IMR-90 (cell line): ENCODE measurements around the gene PPIAL4G. TPM values are rescaled to one million over a fixed set of nuclear protein-coding genes. Genes with fewer than 3 reads are reported as not detected.
"Not testable (repeated sequence)": the region's sequence is repeated elsewhere in the genome, so short reads cannot be mapped to it uniquely, and the experiment has no call there.

ENCODE experiments used
- ATAC-seq: fragments of 200-7000 bp; cut with Tn5 transposase; 2 replicates; pipeline ENCODE4 v1.9.1; 2020; ENCODE audit warnings: low read depth, mild to moderate bottlenecking, moderate library complexity
- BruUV-seq: library from RNA; stranded (reverse); fragments of 400-500 nt; replicated peaks from 2 replicates; lab custom pipeline; 2021; lab: Mats Ljungman, UMichigan
- CTCF ChIA-PET: fragments of 300-600 bp; formaldehyde crosslinking; extraction: SDS; loops from one replicate; lab custom pipeline; 2021; ENCODE audit warnings: antibody characterized with exemption; lab: Yijun Ruan, JAX
- POLR2A ChIA-PET: fragments of 300-600 bp; sonication (Branson Sonifier 250); formaldehyde crosslinking; loops from one replicate; lab custom pipeline; 2022; ENCODE audit warnings: antibody characterized with exemption; ENCODE audit not compliant: unreplicated experiment; lab: Charles Lee
- DNase-seq: peaks from one replicate; pipeline ENCODE4 v3.0.0; 2013
- H2AFZ ChIP-seq: replicated peaks from 2 replicates; pipeline ENCODE3; 2013; ENCODE audit warnings: low read length, mild to moderate bottlenecking; ENCODE audit not compliant: poor library complexity
- H2AK5ac ChIP-seq: 2 replicates; pipeline ENCODE4 v1.6.1; 2013; ENCODE audit warnings: low read depth, low read length, inconsistent platforms
- H2AK9ac ChIP-seq: replicated peaks from 2 replicates; pipeline ENCODE3; 2013; ENCODE audit warnings: mild to moderate bottlenecking, low read depth, low read length, moderate library complexity; ENCODE audit not compliant: poor library complexity
- H2BK120ac ChIP-seq: 2 replicates; pipeline ENCODE4 v1.6.1; 2013; ENCODE audit warnings: low read depth, low read length, inconsistent platforms
- H2BK15ac ChIP-seq: 3 replicates; pipeline ENCODE4 v1.6.1; 2013; ENCODE audit warnings: low read depth, low read length, inconsistent platforms
- H2BK20ac ChIP-seq: 2 replicates; pipeline ENCODE4 v1.6.1; 2013; ENCODE audit warnings: low read depth, mild to moderate bottlenecking, inconsistent platforms, low read length, moderate library complexity
- H2BK5ac ChIP-seq: 2 replicates; pipeline ENCODE4 v1.6.1; 2013; ENCODE audit warnings: mild to moderate bottlenecking, low read depth, low read length, inconsistent platforms; ENCODE audit not compliant: poor library complexity, severe bottlenecking
- H3K14ac ChIP-seq: replicated peaks from 2 replicates; pipeline ENCODE4 v1.6.1; 2013; ENCODE audit warnings: low read depth, low read length, inconsistent platforms
- H3K18ac ChIP-seq: 2 replicates; pipeline ENCODE4 v1.6.1; 2013; ENCODE audit warnings: low read depth, low read length, control low read depth
- H3K23ac ChIP-seq: 2 replicates; pipeline ENCODE4 v1.6.1; 2013; ENCODE audit warnings: low read depth, low read length, inconsistent platforms
- H3K27ac ChIP-seq: 2 replicates; pipeline ENCODE4 v1.5.1; 2013; ENCODE audit warnings: mild to moderate bottlenecking, control low read depth, low read length; ENCODE audit not compliant: insufficient read depth
- H3K27me3 ChIP-seq: 2 replicates; pipeline ENCODE4 v1.6.1; 2013; ENCODE audit warnings: low read length; ENCODE audit not compliant: control insufficient read depth, insufficient read depth
- H3K36me3 ChIP-seq: 2 replicates; pipeline ENCODE4 v1.6.1; 2013; ENCODE audit warnings: low read length, mixed read lengths; ENCODE audit not compliant: control insufficient read depth, insufficient read depth
- H3K4ac ChIP-seq: 2 replicates; pipeline ENCODE4 v1.6.1; 2013; ENCODE audit warnings: low read depth, low read length, inconsistent platforms
- H3K4me1 ChIP-seq: 2 replicates; pipeline ENCODE4 v1.6.1; 2013; ENCODE audit warnings: low read length, mixed read lengths; ENCODE audit not compliant: control insufficient read depth, insufficient read depth
- H3K4me2 ChIP-seq: 2 replicates; pipeline ENCODE4 v1.6.1; 2013; ENCODE audit warnings: low read depth, mild to moderate bottlenecking, control low read depth, low read length, moderate library complexity
- H3K4me3 ChIP-seq: 2 replicates; pipeline ENCODE4 v1.5.1; 2013; ENCODE audit warnings: low read depth, mild to moderate bottlenecking, control low read depth, low read length, moderate library complexity; ENCODE audit not compliant: insufficient read depth
- H3K56ac ChIP-seq: 2 replicates; pipeline ENCODE4 v1.6.1; 2013; ENCODE audit warnings: low read length, inconsistent platforms; ENCODE audit not compliant: insufficient read depth; ENCODE audit errors: extremely low read depth
- H3K79me1 ChIP-seq, 2 experiments: 2 replicates each; pipeline ENCODE4 v1.6.1; 2013; ENCODE audit warnings: low read length in 2 of 2, inconsistent platforms in 1 of 2, low read depth in 1 of 2
- H3K9ac ChIP-seq: 2 replicates; pipeline ENCODE4 v1.6.1; 2013; ENCODE audit warnings: low read depth, low read length, control low read depth
- H3K9me1 ChIP-seq: 2 replicates; pipeline ENCODE4 v1.6.1; 2013; ENCODE audit warnings: low read length, inconsistent platforms; ENCODE audit not compliant: insufficient read depth
- H3K9me3 ChIP-seq: 2 replicates; pipeline ENCODE4 v1.6.1; 2013; ENCODE audit warnings: low read length; ENCODE audit not compliant: control insufficient read depth, insufficient read depth
- H4K20me1 ChIP-seq: 2 replicates; pipeline ENCODE4 v1.6.1; 2013; ENCODE audit warnings: low read length, inconsistent platforms; ENCODE audit not compliant: insufficient read depth
- H4K5ac ChIP-seq: 2 replicates; pipeline ENCODE4 v1.6.1; 2013; ENCODE audit warnings: mild to moderate bottlenecking, low read depth, low read length, control low read depth
- H4K8ac ChIP-seq, 2 experiments: 2 replicates each; pipeline ENCODE4 v1.6.1; 2013; ENCODE audit warnings: low read depth in 2 of 2, low read length in 2 of 2, control low read depth in 1 of 2, inconsistent platforms in 1 of 2
- H4K91ac ChIP-seq: 2 replicates; pipeline ENCODE4 v1.6.1; 2013; ENCODE audit warnings: low read depth, low read length, inconsistent platforms; ENCODE audit not compliant: insufficient read depth
- WGBS, 2 experiments: methylation state at CpG; one replicate each; pipeline versions ENCODE4 v1.1.5 to v1.1.7; 2013; ENCODE audit warnings: missing lambda C conversion rate in 2 of 2; ENCODE audit not compliant: insufficient read length in 1 of 2; ENCODE audit errors: extremely low coverage in 2 of 2; 5-methylcytosine and 5-hydroxymethylcytosine counted together
- dilution Hi-C: fragments of 300-500 bp; cut with HindIII; formaldehyde crosslinking; loops from one replicate; pipeline ENCODE4 v1.14.3; 2018; ENCODE audit warnings: low sequenced_read_pairs; ENCODE audit not compliant: unreplicated experiment
- in situ Hi-C: fragments of 300-500 bp; cut with MboI; formaldehyde crosslinking; loops from 3 replicates; pipeline ENCODE4 v1.14.3; 2019; ENCODE audit warnings: low sequenced_read_pairs, inconsistent platforms, mixed read lengths
- intact Hi-C: fragments of 100-400 bp; cut with micrococcal nuclease; formaldehyde crosslinking; loops from 2 replicates; pipeline ENCODE4 v1.10.0; 2022
- polyA plus RNA-seq, 3 experiments: library from polyadenylated mRNA; depleted of rRNA; stranded (reverse); fragments of >200 nt; gene quantifications; 2 replicates each; pipeline ENCODE4 v1.2.3, GENCODE V29; 2012; ENCODE audit warnings: low replicate concordance in 1 of 3
- total RNA-seq: library from RNA; depleted of rRNA; stranded (reverse); fragments of >200 nt; gene quantifications from 2 replicates; pipeline ENCODE4 v1.2.3, GENCODE V29; 2012

PPIAL4G gene
- total and polyA plus RNA-seq, 2 of the 4 experiments (the other 2 are of a cell fraction), result not detected

DNA sequence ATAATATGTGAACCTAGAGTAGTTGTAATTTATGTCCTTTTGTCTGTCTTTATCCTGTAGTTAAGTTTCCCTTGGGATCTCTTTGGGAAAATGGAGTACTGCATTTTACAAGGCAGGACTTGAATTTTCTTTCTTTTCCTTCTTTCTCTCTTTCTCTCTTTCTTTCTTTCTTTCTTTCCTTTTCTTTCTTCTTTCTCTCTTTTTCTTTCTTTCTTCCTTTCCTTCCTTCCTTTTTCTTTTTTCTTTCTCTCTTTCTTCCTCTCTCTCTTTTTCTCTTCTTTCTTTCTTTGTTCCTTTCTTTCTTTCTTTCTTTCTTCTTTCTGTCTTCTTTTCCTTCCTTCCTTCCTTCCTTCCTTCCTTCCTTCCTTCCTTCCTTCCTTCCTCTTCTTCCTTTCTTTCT lies 10.8 kb upstream of the PPIAL4G start:
- H3K9me3 ChIP-seq, POLR2A ChIA-PET, H3K23ac ChIP-seq, H3K4ac ChIP-seq, H3K4me2 ChIP-seq, H3K79me1 ChIP-seq, H4K5ac ChIP-seq, intact Hi-C loops, dilution Hi-C loops, H3K36me3 ChIP-seq, H2AK9ac ChIP-seq, H4K91ac ChIP-seq, H2BK20ac ChIP-seq, H3K27ac ChIP-seq, DNase-seq, H4K20me1 ChIP-seq, ATAC-seq, H2BK120ac ChIP-seq, BruUV-seq, H3K27me3 ChIP-seq, in situ Hi-C loops, H3K14ac ChIP-seq, H3K18ac ChIP-seq, H3K4me1 ChIP-seq, H2AK5ac ChIP-seq, H3K9ac ChIP-seq, H2AFZ ChIP-seq, H2BK5ac ChIP-seq, H4K8ac ChIP-seq, H3K56ac ChIP-seq, H2BK15ac ChIP-seq, H3K4me3 ChIP-seq, CTCF ChIA-PET, H3K9me1 ChIP-seq: not testable (repeated sequence)

DNA sequence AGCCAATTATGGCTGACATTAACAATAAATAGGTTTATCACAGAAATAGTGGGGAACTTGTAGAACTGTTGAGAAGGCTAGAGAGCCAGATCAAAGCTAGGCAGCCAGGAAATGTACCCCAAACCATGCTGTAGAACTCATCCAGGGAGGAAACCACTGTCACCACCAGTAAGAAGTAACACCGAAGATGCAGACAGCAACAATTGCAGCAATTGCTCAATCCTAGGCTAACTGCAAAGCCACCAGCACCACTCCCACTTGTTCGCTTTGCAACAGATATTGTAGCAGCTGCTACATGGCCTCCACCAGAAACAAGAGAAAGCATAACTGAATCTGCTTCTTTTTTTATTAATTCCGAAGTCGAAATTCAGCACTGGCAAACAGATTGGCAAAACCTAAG lies 2.0 kb downstream of the PPIAL4G start:
- WGBS, 2 experiments, result no CpG with 5 or more reads among the region's 4 CpGs
- CTCF ChIA-PET, H3K4me2 ChIP-seq, H3K14ac ChIP-seq, intact Hi-C loops, H2BK20ac ChIP-seq, in situ Hi-C loops, BruUV-seq, H2AK9ac ChIP-seq, H2AK5ac ChIP-seq, H3K27ac ChIP-seq, H3K79me1 ChIP-seq, H3K56ac ChIP-seq, H3K4ac ChIP-seq, H3K36me3 ChIP-seq, H3K27me3 ChIP-seq, H3K4me1 ChIP-seq, H4K20me1 ChIP-seq, H3K9me3 ChIP-seq, POLR2A ChIA-PET, H4K8ac ChIP-seq, H3K9ac ChIP-seq, H3K23ac ChIP-seq, H4K5ac ChIP-seq, DNase-seq, H4K91ac ChIP-seq, H2BK5ac ChIP-seq, H2BK120ac ChIP-seq, H3K9me1 ChIP-seq, dilution Hi-C loops, H3K4me3 ChIP-seq, H2BK15ac ChIP-seq, H3K18ac ChIP-seq, H2AFZ ChIP-seq, ATAC-seq: not testable (repeated sequence)
